Measurements from ENCODE around the gene OBI1.
"Not testable (repeated sequence)": the region's sequence is repeated elsewhere in the genome, so short reads cannot be mapped to it uniquely, and the experiment has no call there.

OBI1 gene

GRCh38 chr13:78647109-78647678 lies 11.8 kb downstream of the OBI1 start:
- DNase-seq, result not testable (repeated sequence)

- DNase-seq, result peak; percentile 46
Observed at GRCh38 chr13:78638216-78638615, 20.7 kb downstream of the OBI1 start.

GRCh38 chr13:78636495-78636894 lies 22.5 kb downstream of the OBI1 start:
- no peak for DNase-seq

- DNase-seq, result no peak
Observed at GRCh38 chr13:78632996-78633395, 26.0 kb downstream of the OBI1 start.

GRCh38 chr13:78631077-78631476 lies 27.9 kb downstream of the OBI1 start:
- DNase-seq, result no peak

GRCh38 chr13:78630511-78630910 lies 28.4 kb downstream of the OBI1 start:
- no peak for DNase-seq

- no peak for DNase-seq
Observed at GRCh38 chr13:78625384-78625783, 33.6 kb downstream of the OBI1 start.

GRCh38 chr13:78623132-78623531 lies 35.8 kb downstream of the OBI1 start:
- no peak for DNase-seq

GRCh38 chr13:78620936-78621470 lies 38.0 kb downstream of the OBI1 start:
- DNase-seq, result no peak

- no peak for DNase-seq
Observed at GRCh38 chr13:78618411-78618810, 40.5 kb downstream of the OBI1 start.

- no peak for DNase-seq
Observed at GRCh38 chr13:78611040-78611439, 47.9 kb downstream of the OBI1 start.

- DNase-seq, result no peak
Observed at GRCh38 chr13:78610381-78610883, 48.5 kb downstream of the OBI1 start.

GRCh38 chr13:78609464-78610205 lies 49.3 kb downstream of the OBI1 start:
- no peak for DNase-seq

- no peak for DNase-seq
Observed at GRCh38 chr13:78608688-78609463, 50.1 kb downstream of the OBI1 start.

- DNase-seq, result no peak
Observed at GRCh38 chr13:78608252-78608687, 50.7 kb downstream of the OBI1 start.

GRCh38 chr13:78607409-78608251 lies 51.3 kb downstream of the OBI1 start:
- no peak for DNase-seq

- no peak for DNase-seq
Observed at GRCh38 chr13:78606471-78607408, 52.2 kb downstream of the OBI1 start.

GRCh38 chr13:78604782-78605611 lies 54.0 kb downstream of the OBI1 start:
- no peak for DNase-seq

- peak; percentile 82 for DNase-seq
Observed at GRCh38 chr13:78603240-78603957, 55.6 kb downstream of the OBI1 start, which contains the start of gene POU4F1. Gene POU4F1, minus strand, starts transcription at chr13:78603552. Its CDS starts 226 bp downstream, at chr13:78603326.
